ENCODE data around the gene JMY. TPM values are rescaled to one million over a fixed set of nuclear protein-coding genes. Genes with fewer than 3 reads are reported as not detected.

Gene JMY
- total and polyA plus RNA-seq, 2 of the 8 experiments (the other 6 are each of a cell fraction or from before 2014, with no cell fraction given), result 2.8 to 13.9 TPM

DNA sequence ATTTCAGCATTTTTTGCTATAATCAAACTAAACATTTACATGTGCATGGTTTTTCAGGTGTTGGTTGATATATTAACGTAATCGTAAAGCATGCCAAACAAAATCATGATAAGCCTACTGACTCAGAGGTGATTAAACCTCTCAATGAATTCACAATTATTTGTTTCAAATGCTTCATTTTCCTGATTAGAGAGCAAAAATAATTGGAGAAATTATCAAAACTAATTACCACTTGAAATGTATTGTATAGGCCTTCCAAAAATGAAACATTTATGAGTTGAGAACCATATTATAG, 45.7 kb upstream of the JMY start (continued):
- no peak for TF ChIP-seq CBX8 (IDR thresholded peaks at IDR 0.05; ENCODE audit: borderline replicate concordance, low read depth, low read length)
